Activated effector memory CD4-positive, alpha-beta T cell treated with anti-CD3 and anti-CD28 coated beads, Interleukin-2, amount 50 U/mL, for 16 hours (primary cell): Measurements from ENCODE around the gene ERCC6L2.

Source experiments
- DNase-seq: peaks from one replicate; pipeline ENCODE4 v3.0.0-alpha.2; 2020

The ERCC6L2 gene

GRCh38 chr9:95875305-95876137 lies at the start of gene ERCC6L2:
TSS of gene ERCC6L2 (plus strand) at chr9:95875691. CDS start at chr9:95876039, 348 bp downstream.
- peak; percentile 97 for DNase-seq

GRCh38 chr9:95826183-95826838 lies 49.2 kb upstream of the ERCC6L2 start:
- DNase-seq: no peak

GRCh38 chr9:95830768-95831167 lies 44.7 kb upstream of the ERCC6L2 start:
- DNase-seq: no peak

- DNase-seq: no peak
Measured at GRCh38 chr9:95831810-95832209, 43.7 kb upstream of the ERCC6L2 start.

GRCh38 chr9:95833546-95834178 lies 41.8 kb upstream of the ERCC6L2 start:
- DNase-seq: no peak

GRCh38 chr9:95834281-95834907 lies 41.1 kb upstream of the ERCC6L2 start:
- no peak for DNase-seq

- DNase-seq: no peak
Measured at GRCh38 chr9:95835393-95835792, 40.1 kb upstream of the ERCC6L2 start.

- DNase-seq: no peak
Measured at GRCh38 chr9:95836072-95836471, 39.4 kb upstream of the ERCC6L2 start.

- no peak for DNase-seq
Measured at GRCh38 chr9:95839012-95839411, 36.5 kb upstream of the ERCC6L2 start.

GRCh38 chr9:95840074-95840473 lies 35.4 kb upstream of the ERCC6L2 start:
- no peak for DNase-seq

- no peak for DNase-seq
Measured at GRCh38 chr9:95841377-95841776, 34.1 kb upstream of the ERCC6L2 start.

- no peak for DNase-seq
Measured at GRCh38 chr9:95845751-95846150, 29.7 kb upstream of the ERCC6L2 start.

- no peak for DNase-seq
Measured at GRCh38 chr9:95848764-95849163, 26.7 kb upstream of the ERCC6L2 start.

- no peak for DNase-seq
Measured at GRCh38 chr9:95852059-95853032, 23.1 kb upstream of the ERCC6L2 start.

GRCh38 chr9:95854386-95855020 lies 21.0 kb upstream of the ERCC6L2 start:
- no peak for DNase-seq

GRCh38 chr9:95855961-95856360 lies 19.5 kb upstream of the ERCC6L2 start:
- DNase-seq: no peak

GRCh38 chr9:95857124-95857523 lies 18.4 kb upstream of the ERCC6L2 start:
- DNase-seq: no peak

GRCh38 chr9:95857896-95858295 lies 17.6 kb upstream of the ERCC6L2 start:
- DNase-seq: no peak

GRCh38 chr9:95862343-95862742 lies 13.1 kb upstream of the ERCC6L2 start:
- DNase-seq: no peak

GRCh38 chr9:95864852-95865580 lies 10.5 kb upstream of the ERCC6L2 start:
- DNase-seq: no peak

GRCh38 chr9:95870352-95870751 lies 5.1 kb upstream of the ERCC6L2 start:
- no peak for DNase-seq
